ENCODE data around the gene MAN2C1.
A peak's percentile ranks its signal among the peaks of the same experiment; 100 is the strongest.

MAN2C1 gene

DNA sequence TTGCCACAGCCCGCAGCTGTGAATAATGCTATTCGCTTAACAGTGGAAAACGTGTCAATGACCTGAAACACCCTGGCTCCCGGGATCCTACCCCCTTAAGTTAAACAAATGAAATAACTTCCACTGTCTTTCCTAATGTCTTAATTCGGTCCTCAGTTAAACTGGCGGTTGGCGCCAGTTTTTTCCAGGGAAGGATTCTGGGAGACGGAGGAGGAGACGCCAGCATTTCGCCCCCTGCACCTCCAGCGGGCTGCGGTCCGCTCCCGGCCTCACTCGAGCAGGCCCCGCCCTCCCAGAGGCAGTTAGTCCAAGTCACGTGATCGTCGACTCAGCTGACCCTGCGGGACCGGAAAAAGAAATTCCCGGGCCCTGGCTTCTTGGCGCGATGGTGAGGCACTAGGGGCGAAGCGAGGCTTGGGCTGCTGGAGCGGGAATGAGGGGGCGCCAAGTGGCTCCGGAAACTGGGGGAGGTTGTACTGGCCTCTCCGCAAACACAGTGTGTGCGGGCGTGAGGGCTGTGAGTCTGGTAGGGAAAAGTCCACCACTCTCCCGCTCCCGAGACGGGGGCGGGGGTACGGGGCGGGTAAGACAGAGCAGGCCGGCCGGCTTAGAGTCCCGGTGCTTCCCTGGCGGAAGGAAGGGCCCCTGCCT, 32.6 kb downstream of the MAN2C1 start, which contains the start of gene COMMD4 (continued):
- TF ChIP-seq PRDM1 (tag by site-specific recombination; IDR thresholded peaks at IDR 0.05) (no peak), ZNF654 (tag by site-specific recombination; IDR thresholded peaks at IDR 0.05; ENCODE audit: low read depth) (no peak), ZNF660 (tag by site-specific recombination; IDR thresholded peaks at IDR 0.05) (peak; percentile 80), ZNF202 (tag by site-specific recombination; IDR thresholded peaks at IDR 0.05; ENCODE audit: borderline replicate concordance) (no peak), OVOL3 (tag by site-specific recombination; IDR thresholded peaks at IDR 0.05) (peak; percentile 98), FEZF1 (tag by site-specific recombination; IDR thresholded peaks at IDR 0.05) (no peak; the same call in 1 of the 2 replicates), ZNF266 (tag by site-specific recombination; IDR thresholded peaks at IDR 0.05; ENCODE audit: low read depth) (no peak), TRIM28 (IDR thresholded peaks at IDR 0.05; ENCODE audit: borderline replicate concordance, low read length) (no peak), KLF16 (tag by site-specific recombination; IDR thresholded peaks at IDR 0.05) (peak; percentile 95), ZNF791 (tag by site-specific recombination; IDR thresholded peaks at IDR 0.05) (no peak), ZNF146 (tag by site-specific recombination; IDR thresholded peaks at IDR 0.05) (peak; percentile 84), ZNF785 (tag by site-specific recombination; IDR thresholded peaks at IDR 0.05) (no peak), KLF9 (tag by site-specific recombination; IDR thresholded peaks at IDR 0.05; ENCODE audit: low read depth) (peak; percentile 85), HOXC10 (CRISPR knock-in tag; IDR thresholded peaks at IDR 0.05) (peak; percentile 80; the same call in 1 of the 2 replicates), ZNF561 (tag by site-specific recombination; IDR thresholded peaks at IDR 0.05; ENCODE audit: borderline replicate concordance) (peak; percentile 67; the same call in 1 of the 2 replicates), ZNF521 (tag by site-specific recombination; IDR thresholded peaks at IDR 0.05) (no peak), ZNF664 (tag by site-specific recombination; IDR thresholded peaks at IDR 0.05) (no peak), MEIS1 (CRISPR knock-in tag; IDR thresholded peaks at IDR 0.05; ENCODE audit: borderline replicate concordance) (no peak), GLI2 (tag by site-specific recombination; IDR thresholded peaks at IDR 0.05; ENCODE audit: borderline replicate concordance, low read depth) (no peak), ZNF169 (tag by site-specific recombination; IDR thresholded peaks at IDR 0.05) (no peak), ZNF223 (tag by site-specific recombination; IDR thresholded peaks at IDR 0.05) (no peak), ZNF274 (IDR thresholded peaks at IDR 0.05; ENCODE audit: low read length) (no peak), ZNF274 (tag by site-specific recombination; IDR thresholded peaks at IDR 0.05; ENCODE audit: borderline replicate concordance) (no peak), REPIN1 (tag by site-specific recombination; IDR thresholded peaks at IDR 0.05; ENCODE audit: low read depth) (no peak), ZNF560 (tag by site-specific recombination; IDR thresholded peaks at IDR 0.05; ENCODE audit: borderline replicate concordance) (no peak)
- TF ChIP-seq, protein P1, sequence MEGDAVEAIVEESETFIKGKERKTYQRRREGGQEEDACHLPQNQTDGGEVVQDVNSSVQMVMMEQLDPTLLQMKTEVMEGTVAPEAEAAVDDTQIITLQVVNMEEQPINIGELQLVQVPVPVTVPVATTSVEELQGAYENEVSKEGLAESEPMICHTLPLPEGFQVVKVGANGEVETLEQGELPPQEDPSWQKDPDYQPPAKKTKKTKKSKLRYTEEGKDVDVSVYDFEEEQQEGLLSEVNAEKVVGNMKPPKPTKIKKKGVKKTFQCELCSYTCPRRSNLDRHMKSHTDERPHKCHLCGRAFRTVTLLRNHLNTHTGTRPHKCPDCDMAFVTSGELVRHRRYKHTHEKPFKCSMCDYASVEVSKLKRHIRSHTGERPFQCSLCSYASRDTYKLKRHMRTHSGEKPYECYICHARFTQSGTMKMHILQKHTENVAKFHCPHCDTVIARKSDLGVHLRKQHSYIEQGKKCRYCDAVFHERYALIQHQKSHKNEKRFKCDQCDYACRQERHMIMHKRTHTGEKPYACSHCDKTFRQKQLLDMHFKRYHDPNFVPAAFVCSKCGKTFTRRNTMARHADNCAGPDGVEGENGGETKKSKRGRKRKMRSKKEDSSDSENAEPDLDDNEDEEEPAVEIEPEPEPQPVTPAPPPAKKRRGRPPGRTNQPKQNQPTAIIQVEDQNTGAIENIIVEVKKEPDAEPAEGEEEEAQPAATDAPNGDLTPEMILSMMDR (tag by site-specific recombination; IDR thresholded peaks at IDR 0.05): peak; percentile 78; the same call in 1 of the 2 replicates
- TF ChIP-seq, protein P2, sequence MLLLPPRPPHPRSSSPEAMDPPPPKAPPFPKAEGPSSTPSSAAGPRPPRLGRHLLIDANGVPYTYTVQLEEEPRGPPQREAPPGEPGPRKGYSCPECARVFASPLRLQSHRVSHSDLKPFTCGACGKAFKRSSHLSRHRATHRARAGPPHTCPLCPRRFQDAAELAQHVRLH (tag by site-specific recombination; IDR thresholded peaks at IDR 0.05): peak; percentile 94
- TF ChIP-seq, protein P3, sequence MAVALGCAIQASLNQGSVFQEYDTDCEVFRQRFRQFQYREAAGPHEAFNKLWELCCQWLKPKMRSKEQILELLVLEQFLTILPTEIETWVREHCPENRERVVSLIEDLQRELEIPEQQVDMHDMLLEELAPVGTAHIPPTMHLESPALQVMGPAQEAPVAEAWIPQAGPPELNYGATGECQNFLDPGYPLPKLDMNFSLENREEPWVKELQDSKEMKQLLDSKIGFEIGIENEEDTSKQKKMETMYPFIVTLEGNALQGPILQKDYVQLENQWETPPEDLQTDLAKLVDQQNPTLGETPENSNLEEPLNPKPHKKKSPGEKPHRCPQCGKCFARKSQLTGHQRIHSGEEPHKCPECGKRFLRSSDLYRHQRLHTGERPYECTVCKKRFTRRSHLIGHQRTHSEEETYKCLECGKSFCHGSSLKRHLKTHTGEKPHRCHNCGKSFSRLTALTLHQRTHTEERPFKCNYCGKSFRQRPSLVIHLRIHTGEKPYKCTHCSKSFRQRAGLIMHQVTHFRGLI (tag by site-specific recombination; IDR thresholded peaks at IDR 0.05): peak; percentile 76
- TF ChIP-seq, protein P4, sequence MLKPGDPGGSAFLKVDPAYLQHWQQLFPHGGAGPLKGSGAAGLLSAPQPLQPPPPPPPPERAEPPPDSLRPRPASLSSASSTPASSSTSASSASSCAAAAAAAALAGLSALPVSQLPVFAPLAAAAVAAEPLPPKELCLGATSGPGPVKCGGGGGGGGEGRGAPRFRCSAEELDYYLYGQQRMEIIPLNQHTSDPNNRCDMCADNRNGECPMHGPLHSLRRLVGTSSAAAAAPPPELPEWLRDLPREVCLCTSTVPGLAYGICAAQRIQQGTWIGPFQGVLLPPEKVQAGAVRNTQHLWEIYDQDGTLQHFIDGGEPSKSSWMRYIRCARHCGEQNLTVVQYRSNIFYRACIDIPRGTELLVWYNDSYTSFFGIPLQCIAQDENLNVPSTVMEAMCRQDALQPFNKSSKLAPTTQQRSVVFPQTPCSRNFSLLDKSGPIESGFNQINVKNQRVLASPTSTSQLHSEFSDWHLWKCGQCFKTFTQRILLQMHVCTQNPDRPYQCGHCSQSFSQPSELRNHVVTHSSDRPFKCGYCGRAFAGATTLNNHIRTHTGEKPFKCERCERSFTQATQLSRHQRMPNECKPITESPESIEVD (tag by site-specific recombination; IDR thresholded peaks at IDR 0.05): no peak
- TF ChIP-seq, protein P5, sequence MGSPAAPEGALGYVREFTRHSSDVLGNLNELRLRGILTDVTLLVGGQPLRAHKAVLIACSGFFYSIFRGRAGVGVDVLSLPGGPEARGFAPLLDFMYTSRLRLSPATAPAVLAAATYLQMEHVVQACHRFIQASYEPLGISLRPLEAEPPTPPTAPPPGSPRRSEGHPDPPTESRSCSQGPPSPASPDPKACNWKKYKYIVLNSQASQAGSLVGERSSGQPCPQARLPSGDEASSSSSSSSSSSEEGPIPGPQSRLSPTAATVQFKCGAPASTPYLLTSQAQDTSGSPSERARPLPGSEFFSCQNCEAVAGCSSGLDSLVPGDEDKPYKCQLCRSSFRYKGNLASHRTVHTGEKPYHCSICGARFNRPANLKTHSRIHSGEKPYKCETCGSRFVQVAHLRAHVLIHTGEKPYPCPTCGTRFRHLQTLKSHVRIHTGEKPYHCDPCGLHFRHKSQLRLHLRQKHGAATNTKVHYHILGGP (tag by site-specific recombination; IDR thresholded peaks at IDR 0.05): no peak
- TF ChIP-seq, protein P6, sequence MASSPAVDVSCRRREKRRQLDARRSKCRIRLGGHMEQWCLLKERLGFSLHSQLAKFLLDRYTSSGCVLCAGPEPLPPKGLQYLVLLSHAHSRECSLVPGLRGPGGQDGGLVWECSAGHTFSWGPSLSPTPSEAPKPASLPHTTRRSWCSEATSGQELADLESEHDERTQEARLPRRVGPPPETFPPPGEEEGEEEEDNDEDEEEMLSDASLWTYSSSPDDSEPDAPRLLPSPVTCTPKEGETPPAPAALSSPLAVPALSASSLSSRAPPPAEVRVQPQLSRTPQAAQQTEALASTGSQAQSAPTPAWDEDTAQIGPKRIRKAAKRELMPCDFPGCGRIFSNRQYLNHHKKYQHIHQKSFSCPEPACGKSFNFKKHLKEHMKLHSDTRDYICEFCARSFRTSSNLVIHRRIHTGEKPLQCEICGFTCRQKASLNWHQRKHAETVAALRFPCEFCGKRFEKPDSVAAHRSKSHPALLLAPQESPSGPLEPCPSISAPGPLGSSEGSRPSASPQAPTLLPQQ (tag by site-specific recombination; IDR thresholded peaks at IDR 0.05): peak; percentile 89
- TF ChIP-seq, protein P7, sequence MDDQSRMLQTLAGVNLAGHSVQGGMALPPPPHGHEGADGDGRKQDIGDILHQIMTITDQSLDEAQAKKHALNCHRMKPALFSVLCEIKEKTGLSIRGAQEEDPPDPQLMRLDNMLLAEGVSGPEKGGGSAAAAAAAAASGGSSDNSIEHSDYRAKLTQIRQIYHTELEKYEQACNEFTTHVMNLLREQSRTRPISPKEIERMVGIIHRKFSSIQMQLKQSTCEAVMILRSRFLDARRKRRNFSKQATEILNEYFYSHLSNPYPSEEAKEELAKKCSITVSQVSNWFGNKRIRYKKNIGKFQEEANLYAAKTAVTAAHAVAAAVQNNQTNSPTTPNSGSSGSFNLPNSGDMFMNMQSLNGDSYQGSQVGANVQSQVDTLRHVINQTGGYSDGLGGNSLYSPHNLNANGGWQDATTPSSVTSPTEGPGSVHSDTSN (CRISPR knock-in tag; IDR thresholded peaks at IDR 0.05): peak; percentile 66; the same call in 1 of the 2 replicates
